Right atrium auricular region (tissue), 2 donors: ENCODE results near the gene IRS2. TPM values are rescaled to one million over a fixed set of nuclear protein-coding genes. Genes with fewer than 3 reads are reported as not detected.

Experiments
- DNase-seq: peaks from one replicate; pipeline ENCODE4 v3.0.0-alpha.2; 2019; ENCODE audit warnings: low spot score
- H3K27ac ChIP-seq, 2 donors: fragments of 200-600 bp; sonication (generic); 1 replicate in 1 of 2; 2 replicates in 1 of 2; pipeline ENCODE4 v1.5.1; 2016 to 2019
- H3K27me3 ChIP-seq, 2 donors: fragments of 200-600 bp; sonication (generic); one replicate each; pipeline versions ENCODE4 v1.5.1 to v1.6.0; 2017 to 2019
- H3K36me3 ChIP-seq: fragments of 200-600 bp; sonication (generic); one replicate; pipeline ENCODE4 v1.5.1; 2016
- H3K4me1 ChIP-seq, 2 donors: fragments of 200-600 bp; sonication (generic); one replicate each; pipeline versions ENCODE4 v1.5.1 to v1.6.0; 2017 to 2019
- H3K4me3 ChIP-seq, 2 donors: fragments of 200-600 bp; sonication (generic); 1 replicate in 1 of 2; 2 replicates in 1 of 2; pipeline ENCODE4 v1.5.1; 2017 to 2019; ENCODE audit warnings: mild to moderate bottlenecking in 1 of 2, moderate library complexity in 1 of 2
- H3K9me3 ChIP-seq, 2 donors: fragments of 200-600 bp; sonication (generic); one replicate each; pipeline ENCODE4 v1.5.1; 2019
- total RNA-seq, 2 donors: library from RNA; depleted of rRNA; stranded (reverse); fragments of >200 nt; gene quantifications; one replicate each; pipeline ENCODE4 v1.1.0, GENCODE V29; 2016
- TF ChIP-seq, protein P1 (sequence below), 2 donors: fragments of 200-600 bp; sonication (generic); IDR thresholded peaks; one replicate each; pipeline ENCODE4 v1.5.1; 2019; ENCODE audit warnings: antibody characterized with exemption in 2 of 2

Gene IRS2
- total RNA-seq, 2 donors from 2014 or later = 21.2 to 57.6 TPM

DNA sequence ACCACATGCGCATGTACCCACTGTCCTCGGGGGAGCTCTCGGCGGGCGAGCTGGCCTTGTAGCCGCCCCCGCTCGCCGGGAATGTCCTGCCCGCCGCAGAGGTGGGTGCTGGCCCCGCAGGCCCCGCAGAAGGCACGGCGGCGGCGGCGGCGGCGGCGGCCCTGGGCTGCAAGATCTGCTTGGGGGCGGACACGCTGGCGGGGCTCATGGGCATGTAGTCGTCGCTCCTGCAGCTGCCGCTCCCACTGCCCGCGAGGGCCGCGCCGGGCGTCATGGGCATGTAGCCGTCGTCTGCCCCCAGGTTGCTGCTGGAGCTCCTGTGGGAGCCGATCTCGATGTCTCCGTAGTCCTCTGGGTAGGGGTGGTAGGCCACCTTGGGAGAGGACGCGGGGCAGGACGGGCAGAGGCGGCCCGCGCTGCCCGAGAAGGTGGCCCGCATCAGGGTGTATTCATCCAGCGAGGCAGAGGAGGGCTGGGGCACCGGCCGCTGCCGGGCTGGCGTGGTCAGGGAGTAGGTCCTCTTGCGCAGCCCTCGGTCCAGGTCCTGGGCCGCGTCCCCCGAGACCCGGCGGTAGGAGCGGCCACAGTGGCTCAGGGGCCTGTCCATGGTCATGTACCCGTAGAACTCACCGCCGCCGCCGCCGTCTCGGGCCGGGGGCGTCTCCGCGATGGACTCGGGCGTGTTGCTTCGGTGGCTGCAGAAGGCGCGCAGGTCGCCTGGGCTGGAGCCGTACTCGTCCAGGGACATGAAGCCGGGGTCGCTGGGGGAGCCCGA, 2.4 kb downstream of the IRS2 start:
- TF ChIP-seq, protein P1, sequence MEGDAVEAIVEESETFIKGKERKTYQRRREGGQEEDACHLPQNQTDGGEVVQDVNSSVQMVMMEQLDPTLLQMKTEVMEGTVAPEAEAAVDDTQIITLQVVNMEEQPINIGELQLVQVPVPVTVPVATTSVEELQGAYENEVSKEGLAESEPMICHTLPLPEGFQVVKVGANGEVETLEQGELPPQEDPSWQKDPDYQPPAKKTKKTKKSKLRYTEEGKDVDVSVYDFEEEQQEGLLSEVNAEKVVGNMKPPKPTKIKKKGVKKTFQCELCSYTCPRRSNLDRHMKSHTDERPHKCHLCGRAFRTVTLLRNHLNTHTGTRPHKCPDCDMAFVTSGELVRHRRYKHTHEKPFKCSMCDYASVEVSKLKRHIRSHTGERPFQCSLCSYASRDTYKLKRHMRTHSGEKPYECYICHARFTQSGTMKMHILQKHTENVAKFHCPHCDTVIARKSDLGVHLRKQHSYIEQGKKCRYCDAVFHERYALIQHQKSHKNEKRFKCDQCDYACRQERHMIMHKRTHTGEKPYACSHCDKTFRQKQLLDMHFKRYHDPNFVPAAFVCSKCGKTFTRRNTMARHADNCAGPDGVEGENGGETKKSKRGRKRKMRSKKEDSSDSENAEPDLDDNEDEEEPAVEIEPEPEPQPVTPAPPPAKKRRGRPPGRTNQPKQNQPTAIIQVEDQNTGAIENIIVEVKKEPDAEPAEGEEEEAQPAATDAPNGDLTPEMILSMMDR (IDR thresholded peaks at IDR 0.05) = no peak
- H3K27ac ChIP-seq = peak overlapping the region; percentile 77
- peaks cover 59% of the 10 kb centered on the region for H3K36me3 ChIP-seq
- H3K27me3 ChIP-seq = no peaks in the 10 kb centered on the region
- peak overlapping the region; percentile 62 to 84 for H3K4me3 ChIP-seq
- H3K4me1 ChIP-seq = peaks cover 0 to 63% of the 10 kb centered on the region in 2 donors
- no peaks in the 10 kb centered on the region for H3K9me3 ChIP-seq
- DNase-seq = no peak

DNA sequence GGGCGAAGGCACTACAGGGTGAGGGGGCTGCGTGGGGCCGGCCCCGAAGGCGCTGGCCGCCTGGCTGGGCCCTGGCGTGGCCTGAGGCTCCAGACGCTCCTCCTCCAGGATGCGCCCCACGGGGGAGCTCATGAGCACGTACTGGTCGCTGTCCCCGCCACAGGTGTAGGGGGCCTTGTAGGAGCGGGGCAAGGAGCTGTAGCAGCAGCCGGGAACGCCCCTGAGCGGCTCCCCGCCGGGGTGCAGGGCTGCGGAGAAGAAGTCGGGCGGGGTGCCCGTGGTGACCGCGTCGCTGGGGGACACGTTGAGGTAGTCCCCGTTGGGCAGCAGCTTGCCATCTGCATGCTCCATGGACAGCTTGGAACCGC, 3.0 kb downstream of the IRS2 start:
- TF ChIP-seq, protein P1 (IDR thresholded peaks at IDR 0.05) = no peak
- no peak for DNase-seq
- Histone ChIP-seq H3K4me3 (peak overlapping the region; percentile 62 to 84), H3K36me3 (peaks cover 63% of the 10 kb centered on the region), H3K9me3 (no peaks in the 10 kb centered on the region), H3K4me1 (peaks cover 0 to 64% of the 10 kb centered on the region in 2 donors), H3K27ac (peak overlapping the region in 1 of 2 donors; percentile 77), H3K27me3 (no peaks in the 10 kb centered on the region)

DNA sequence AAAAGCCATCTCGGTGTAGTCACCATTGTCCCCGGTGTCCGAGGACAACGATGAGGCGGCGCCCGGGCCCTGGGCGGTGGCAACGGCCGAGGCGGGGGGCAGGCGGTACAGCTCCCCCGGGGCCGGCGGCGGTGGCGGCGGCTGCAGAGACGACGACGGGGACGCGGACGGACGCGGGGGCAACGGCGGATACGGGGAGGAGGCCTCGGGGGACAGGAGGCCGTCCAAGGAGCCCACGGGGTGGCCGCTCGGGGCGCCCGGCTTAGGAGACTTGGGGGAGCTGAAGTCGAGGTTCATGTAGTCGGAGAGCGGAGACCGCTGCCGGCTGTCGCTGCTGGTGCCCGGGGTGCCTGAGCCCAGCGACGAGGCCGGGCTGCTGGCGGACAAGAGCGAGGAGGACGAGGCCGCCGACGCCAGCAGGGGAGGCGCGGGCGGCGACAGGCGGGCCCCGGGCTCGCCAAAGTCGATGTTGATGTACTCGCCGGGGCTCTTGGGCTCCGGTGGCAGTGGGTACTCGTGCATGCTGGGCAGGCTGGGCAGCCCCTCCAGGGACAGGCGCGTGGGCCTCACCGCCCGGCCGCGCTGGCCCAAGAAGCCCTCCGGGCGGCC, 3.5 kb downstream of the IRS2 start:
- Histone ChIP-seq H3K27ac (peak overlapping the region in 1 of 2 donors; percentile 77), H3K4me1 (peaks cover 0 to 66% of the 10 kb centered on the region in 2 donors), H3K4me3 (peak overlapping the region; percentile 62 to 84), H3K9me3 (no peaks in the 10 kb centered on the region), H3K36me3 (peaks cover 68% of the 10 kb centered on the region), H3K27me3 (no peaks in the 10 kb centered on the region)
- no peak for DNase-seq
- TF ChIP-seq, protein P1 (IDR thresholded peaks at IDR 0.05) = no peak

DNA sequence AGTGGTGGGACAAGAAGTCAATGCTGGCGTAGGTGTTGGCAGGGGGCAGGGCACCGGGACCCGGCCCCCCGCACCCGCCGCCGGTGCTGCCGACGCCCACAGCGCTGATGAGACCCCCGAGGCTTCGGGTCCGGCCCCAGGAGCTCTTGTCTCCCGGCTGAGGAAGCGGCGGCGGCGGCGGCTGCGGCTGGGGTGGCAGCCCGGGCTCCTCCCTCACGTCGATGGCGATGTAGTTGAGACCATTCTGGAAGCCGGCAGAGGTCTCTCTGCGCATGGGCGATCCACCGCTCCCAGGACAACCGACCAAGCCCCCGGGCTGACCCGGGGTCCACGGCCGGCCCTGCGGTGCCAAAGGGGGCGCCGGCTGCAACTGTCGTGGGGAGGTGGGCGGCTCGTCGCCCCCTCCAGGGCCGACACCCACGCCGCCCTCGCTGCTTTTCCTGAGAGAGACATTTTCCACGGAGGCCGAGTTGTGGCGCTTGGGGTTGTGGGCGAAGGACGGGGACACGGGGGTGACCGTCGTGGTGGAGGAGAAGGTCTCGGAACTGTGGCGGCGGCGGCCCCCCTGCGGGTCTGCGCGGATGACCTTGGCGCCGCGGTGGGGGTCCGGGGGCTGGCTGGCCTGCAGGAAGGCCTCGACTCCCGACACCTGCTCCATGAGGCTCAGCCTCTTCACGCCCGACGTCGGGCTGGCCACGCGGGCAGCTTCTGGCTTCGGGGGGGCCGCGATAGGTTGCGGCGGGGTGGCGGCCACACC, 4.1 kb downstream of the IRS2 start:
- no peak for DNase-seq
- Histone ChIP-seq H3K27me3 (no peaks in the 10 kb centered on the region), H3K36me3 (peaks cover 72% of the 10 kb centered on the region), H3K4me1 (peaks cover 0 to 68% of the 10 kb centered on the region in 2 donors), H3K9me3 (no peaks in the 10 kb centered on the region), H3K4me3 (peak overlapping the region; percentile 45 to 62), H3K27ac (peak overlapping the region; percentile 60 to 77)
- TF ChIP-seq, protein P1 (IDR thresholded peaks at IDR 0.05) = no peak

DNA sequence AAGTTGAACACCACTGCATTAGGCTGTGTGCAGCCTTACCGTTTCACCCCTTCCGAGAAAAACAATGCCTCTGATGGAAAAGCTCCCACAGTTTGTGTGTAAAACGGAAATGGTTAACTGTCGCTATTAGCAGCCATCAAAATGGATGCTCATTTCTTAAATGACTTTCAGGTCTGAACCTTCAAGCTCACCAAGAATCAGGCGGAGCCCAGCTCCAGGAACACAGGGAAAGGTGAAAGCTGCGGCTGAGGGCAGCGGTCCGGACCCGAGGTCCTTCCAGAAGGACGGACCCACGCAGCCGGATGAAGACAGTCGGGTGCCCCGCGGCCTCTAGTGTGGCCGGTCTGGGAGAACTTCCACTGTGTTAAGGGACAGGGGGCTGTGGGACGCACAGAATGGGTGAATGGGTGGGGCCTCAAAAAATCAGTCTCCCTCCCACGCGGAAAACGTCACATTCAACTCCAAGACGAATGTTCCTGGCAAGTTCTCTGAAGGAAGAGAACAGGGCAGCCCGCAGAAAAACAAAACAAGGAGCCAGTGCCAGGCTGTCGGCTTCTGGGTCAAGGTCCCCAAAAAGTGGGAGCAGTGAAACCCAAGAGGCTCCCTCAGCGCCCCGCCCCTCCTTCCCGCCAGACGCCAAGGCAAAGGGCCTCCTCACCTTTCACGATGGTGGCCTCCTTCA, 4.9 kb downstream of the IRS2 start:
- peak overlapping the region; percentile 60 to 77 for H3K27ac ChIP-seq

More for the DNA sequence above, 4.9 kb downstream of the IRS2 start:
- peaks cover 0 to 75% of the 10 kb centered on the region in 2 donors for H3K4me1 ChIP-seq
- no peaks in the 10 kb centered on the region for H3K9me3 ChIP-seq
- no peak for DNase-seq
- peaks cover 72% of the 10 kb centered on the region for H3K36me3 ChIP-seq
- peak overlapping the region; percentile 45 to 62 for H3K4me3 ChIP-seq
- H3K27me3 ChIP-seq = no peaks in the 10 kb centered on the region
- TF ChIP-seq, protein P1 (IDR thresholded peaks at IDR 0.05) = no peak
